Thoracic aorta (tissue), 2 donors: ENCODE results near the gene PSPH. TPM values are rescaled to one million over a fixed set of nuclear protein-coding genes. Genes with fewer than 3 reads are reported as not detected.

Experiments
- ATAC-seq: fragments of 150-250 bp; one replicate; pipeline ENCODE4 v1.8.0; 2017; ENCODE audit warnings: low read depth; ENCODE audit not compliant: insufficient number of reproducible peaks, low FRiP score
- DNase-seq: peaks from one replicate; pipeline ENCODE4 v3.0.0-alpha.2; 2020; ENCODE audit warnings: low spot score
- H3K27ac ChIP-seq, 2 donors: fragments of 200-600 bp; sonication (generic); 1 replicate in 1 of 2; 2 replicates in 1 of 2; pipeline ENCODE4 v1.5.1; 2016; ENCODE audit warnings: mild to moderate bottlenecking in 2 of 2, moderate library complexity in 2 of 2
- H3K27me3 ChIP-seq: fragments of 200-600 bp; sonication (generic); replicated peaks from 2 replicates; pipeline ENCODE4 v1.6.0; 2016; ENCODE audit warnings: mild to moderate bottlenecking; ENCODE audit not compliant: insufficient read depth
- H3K36me3 ChIP-seq: fragments of 200-600 bp; sonication (generic); one replicate; pipeline ENCODE4 v1.5.1; 2016
- H3K4me1 ChIP-seq, 2 donors: fragments of 200-600 bp; sonication (generic); 1 replicate in 1 of 2; 2 replicates in 1 of 2; pipeline versions ENCODE4 v1.5.1 to v1.6.0; 2016; ENCODE audit warnings: low read depth in 2 of 2, mild to moderate bottlenecking in 1 of 2; ENCODE audit not compliant: control insufficient read depth in 1 of 2
- H3K4me3 ChIP-seq: fragments of 200-600 bp; sonication (generic); 2 replicates; pipeline ENCODE4 v1.5.1; 2016; ENCODE audit warnings: mild to moderate bottlenecking
- H3K9me3 ChIP-seq: fragments of 200-600 bp; sonication (generic); 2 replicates; pipeline ENCODE4 v1.5.1; 2016
- total RNA-seq, 2 donors: library from RNA; depleted of rRNA; stranded (reverse); fragments of >200 nt; gene quantifications; one replicate each; pipeline versions ENCODE4 v1.1.0 to v1.2.3, GENCODE V29; 2016
- TF ChIP-seq, protein P1 (sequence below): fragments of 200-600 bp; sonication (generic); IDR thresholded peaks from one replicate; pipeline ENCODE4 v1.5.1; 2019; ENCODE audit warnings: antibody characterized with exemption

PSPH gene
- total RNA-seq, 2 donors from 2014 or later, result 5.1 to 5.8 TPM

DNA sequence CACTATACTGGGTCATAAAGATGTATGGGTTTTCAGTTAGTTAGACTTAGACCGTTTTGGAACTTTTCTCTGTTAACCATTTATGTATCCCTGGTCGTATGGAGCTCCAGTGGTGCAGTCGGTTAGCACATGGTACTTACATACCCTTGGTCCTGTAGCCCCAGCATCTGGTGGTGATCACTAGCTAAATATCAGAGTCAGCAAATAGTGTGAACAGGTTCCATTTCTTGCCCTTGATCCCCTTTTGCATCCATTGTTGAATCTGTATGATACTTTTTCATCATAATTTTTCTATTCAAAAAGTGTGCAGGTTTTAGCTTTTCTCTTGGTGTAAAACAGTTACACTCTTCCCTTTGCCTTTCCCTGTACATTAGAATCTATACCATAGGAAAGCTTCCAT is 71.0 kb downstream of the PSPH start:
- peaks cover 42% of the 10 kb centered on the region for H3K36me3 ChIP-seq
- no peaks in the 10 kb centered on the region for H3K27me3 ChIP-seq
- H3K27ac ChIP-seq, result no peak overlapping the region
- no peak overlapping the region for H3K4me3 ChIP-seq
- no peaks in the 10 kb centered on the region for H3K9me3 ChIP-seq
- peaks cover 4 to 7% of the 10 kb centered on the region in 2 donors for H3K4me1 ChIP-seq
- ATAC-seq (no peak), DNase-seq (no peak)
- TF ChIP-seq, protein P1, sequence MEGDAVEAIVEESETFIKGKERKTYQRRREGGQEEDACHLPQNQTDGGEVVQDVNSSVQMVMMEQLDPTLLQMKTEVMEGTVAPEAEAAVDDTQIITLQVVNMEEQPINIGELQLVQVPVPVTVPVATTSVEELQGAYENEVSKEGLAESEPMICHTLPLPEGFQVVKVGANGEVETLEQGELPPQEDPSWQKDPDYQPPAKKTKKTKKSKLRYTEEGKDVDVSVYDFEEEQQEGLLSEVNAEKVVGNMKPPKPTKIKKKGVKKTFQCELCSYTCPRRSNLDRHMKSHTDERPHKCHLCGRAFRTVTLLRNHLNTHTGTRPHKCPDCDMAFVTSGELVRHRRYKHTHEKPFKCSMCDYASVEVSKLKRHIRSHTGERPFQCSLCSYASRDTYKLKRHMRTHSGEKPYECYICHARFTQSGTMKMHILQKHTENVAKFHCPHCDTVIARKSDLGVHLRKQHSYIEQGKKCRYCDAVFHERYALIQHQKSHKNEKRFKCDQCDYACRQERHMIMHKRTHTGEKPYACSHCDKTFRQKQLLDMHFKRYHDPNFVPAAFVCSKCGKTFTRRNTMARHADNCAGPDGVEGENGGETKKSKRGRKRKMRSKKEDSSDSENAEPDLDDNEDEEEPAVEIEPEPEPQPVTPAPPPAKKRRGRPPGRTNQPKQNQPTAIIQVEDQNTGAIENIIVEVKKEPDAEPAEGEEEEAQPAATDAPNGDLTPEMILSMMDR, result no peak

DNA sequence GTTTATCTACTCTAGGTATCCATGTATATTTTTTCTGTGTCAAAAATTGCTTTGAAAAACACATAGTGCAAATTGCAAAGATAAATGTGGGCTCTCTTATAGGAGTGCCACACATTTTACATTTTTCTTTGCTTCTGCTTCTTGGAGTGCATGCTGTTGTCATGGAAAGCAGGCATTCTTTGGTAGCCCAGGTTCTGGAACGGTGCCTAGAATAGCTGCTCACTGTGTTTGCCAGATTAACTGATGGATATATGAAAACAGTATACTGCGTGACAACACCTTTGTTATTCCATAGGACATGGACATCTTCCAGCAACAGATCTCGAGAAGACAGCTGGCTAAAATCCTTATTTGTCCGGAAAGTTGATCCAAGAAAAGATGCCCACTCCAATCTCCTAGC is 73.4 kb downstream of the PSPH start:
- Histone ChIP-seq H3K4me1 (peaks cover 4 to 7% of the 10 kb centered on the region in 2 donors), H3K27ac (no peak overlapping the region), H3K9me3 (no peaks in the 10 kb centered on the region), H3K36me3 (peaks cover 33% of the 10 kb centered on the region), H3K27me3 (no peaks in the 10 kb centered on the region), H3K4me3 (no peak overlapping the region)
- ATAC-seq, result no peak
- TF ChIP-seq, protein P1, result no peak
- no peak for DNase-seq

DNA sequence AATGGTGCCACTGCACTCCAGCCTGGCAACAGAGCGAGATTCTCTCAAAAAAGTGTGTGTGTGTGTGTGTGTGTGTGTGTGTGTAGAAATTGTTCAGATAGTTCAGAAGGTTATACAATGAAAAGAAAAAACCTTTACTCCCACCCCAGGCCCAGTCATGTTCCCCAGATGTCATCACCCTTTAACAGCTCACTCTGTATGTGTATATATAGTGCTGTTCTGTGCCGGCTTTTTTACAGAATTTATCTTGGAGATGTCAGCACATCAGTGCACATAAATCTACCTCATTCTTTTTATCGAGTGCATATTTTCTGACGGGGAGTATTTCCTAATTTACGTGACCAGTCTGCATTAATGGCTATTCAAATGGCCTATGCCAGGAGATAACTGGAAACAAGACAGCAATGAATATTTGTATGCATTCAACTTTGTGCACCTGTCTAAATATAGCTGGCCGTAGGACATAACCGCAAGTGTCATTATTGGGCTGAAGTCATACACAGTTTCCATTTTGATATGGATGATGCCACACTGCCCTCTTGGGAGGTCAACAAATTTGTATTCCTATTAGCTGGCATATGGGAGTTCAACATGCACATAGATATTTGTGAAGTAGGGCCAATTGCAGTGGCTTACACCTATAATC is 75.1 kb downstream of the PSPH start:
- ATAC-seq, result no peak
- H3K27ac ChIP-seq, result no peak overlapping the region

DNA sequence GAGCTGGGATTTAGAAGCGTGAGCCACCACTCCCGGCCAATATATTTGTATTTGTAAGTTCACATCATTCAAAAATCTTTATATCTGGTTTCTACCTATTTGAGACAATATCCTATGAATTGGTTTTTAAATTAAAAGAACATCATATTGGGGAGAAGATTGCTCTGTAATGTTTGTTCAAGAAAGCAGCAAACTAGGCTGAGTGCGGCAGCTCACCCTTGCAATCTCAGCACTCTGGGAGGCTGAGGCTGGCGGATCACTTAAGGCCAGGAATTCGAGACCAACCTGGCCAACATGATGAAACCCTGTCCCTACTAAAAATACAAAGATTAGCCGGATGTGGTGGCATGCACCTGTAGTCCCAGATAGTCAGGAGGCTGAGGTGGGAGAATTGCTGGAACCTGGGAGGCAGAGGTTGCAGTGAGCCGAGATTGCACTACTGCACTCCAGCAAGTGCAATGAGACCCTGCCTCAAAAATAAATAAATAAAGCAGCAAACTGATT is 77.4 kb downstream of the PSPH start:
- Histone ChIP-seq H3K9me3 (no peaks in the 10 kb centered on the region), H3K27ac (no peak overlapping the region), H3K4me3 (no peak overlapping the region), H3K4me1 (peaks cover 4 to 7% of the 10 kb centered on the region in 2 donors), H3K36me3 (peaks cover 9% of the 10 kb centered on the region), H3K27me3 (no peaks in the 10 kb centered on the region)
- TF ChIP-seq, protein P1, result no peak
- DNase-seq, result no peak
- ATAC-seq, result no peak

More for the DNA sequence above, 75.1 kb downstream of the PSPH start:
- Histone ChIP-seq H3K36me3 (peaks cover 25% of the 10 kb centered on the region), H3K4me1 (peaks cover 4 to 7% of the 10 kb centered on the region in 2 donors), H3K4me3 (no peak overlapping the region), H3K9me3 (no peaks in the 10 kb centered on the region), H3K27me3 (no peaks in the 10 kb centered on the region)
- TF ChIP-seq, protein P1, result no peak
- no peak for DNase-seq

DNA sequence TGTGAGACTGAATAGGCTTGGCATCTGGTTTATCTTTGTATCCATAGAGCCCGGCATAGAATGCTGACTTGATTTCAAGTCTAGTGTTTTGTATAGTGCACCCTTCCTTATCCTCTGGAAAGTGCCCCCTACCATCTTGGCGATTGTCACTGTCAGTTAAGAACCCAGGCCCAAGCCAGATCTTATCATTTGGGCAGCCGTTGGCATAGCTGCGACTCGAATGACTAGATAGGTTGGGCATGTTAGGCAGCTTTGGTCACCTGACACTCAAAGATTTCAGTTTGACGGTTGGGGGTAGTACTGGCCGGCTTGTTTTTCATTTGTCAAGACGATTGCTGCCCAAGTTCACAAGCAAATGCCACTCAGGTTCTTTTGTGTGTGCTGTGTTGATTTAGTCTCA is 80.3 kb downstream of the PSPH start:
- H3K4me3 ChIP-seq, result no peak overlapping the region
- H3K9me3 ChIP-seq, result no peaks in the 10 kb centered on the region
- no peak overlapping the region for H3K27ac ChIP-seq
- H3K4me1 ChIP-seq, result peaks cover 0 to 5% of the 10 kb centered on the region in 2 donors
- DNase-seq (no peak), ATAC-seq (no peak)
- no peaks in the 10 kb centered on the region for H3K27me3 ChIP-seq
- TF ChIP-seq, protein P1, result no peak
- no peaks in the 10 kb centered on the region for H3K36me3 ChIP-seq
